Astrocyte (in vitro differentiated cells and primary cell): ENCODE results near the gene MAP2K3. TPM values are rescaled to one million over a fixed set of nuclear protein-coding genes. Genes with fewer than 3 reads are reported as not detected.

Source experiments
- DNase-seq: peaks from one replicate; pipeline ENCODE4 v3.0.0-alpha.2; 2010; ENCODE audit warnings: low read depth
- FAIRE-seq: peaks from 2 replicates; lab custom pipeline; 2011; peaks lifted over from hg19 to GRCh38; lab: Jason Lieb, UNC
- H2AFZ ChIP-seq: 2 replicates; pipeline ENCODE4 v1.6.0; 2012; ENCODE audit warnings: low read depth, low read length, inconsistent platforms
- H3K27ac ChIP-seq: 2 replicates; pipeline ENCODE4 v1.5.1; 2011; ENCODE audit warnings: low read depth, low read length, inconsistent platforms
- H3K27me3 ChIP-seq: 2 replicates; pipeline ENCODE4 v1.6.0; 2011; ENCODE audit warnings: low read length, inconsistent platforms; ENCODE audit not compliant: insufficient read depth
- H3K36me3 ChIP-seq: 2 replicates; pipeline ENCODE4 v1.5.1; 2011; ENCODE audit warnings: low read length, inconsistent platforms; ENCODE audit not compliant: insufficient read depth
- H3K4me1 ChIP-seq: 2 replicates; pipeline ENCODE4 v1.5.1; 2011; ENCODE audit warnings: low read length, inconsistent platforms; ENCODE audit not compliant: insufficient read depth
- H3K4me2 ChIP-seq: 2 replicates; pipeline ENCODE4 v1.6.0; 2012; ENCODE audit warnings: low read length, inconsistent platforms
- H3K4me3 ChIP-seq: 2 replicates; pipeline ENCODE4 v1.5.1; 2011; ENCODE audit warnings: low read depth, mild to moderate bottlenecking, low read length, inconsistent platforms; ENCODE audit not compliant: insufficient read depth
- H3K79me2 ChIP-seq: 2 replicates; pipeline ENCODE4 v1.6.0; 2012; ENCODE audit warnings: mild to moderate bottlenecking, low read length, inconsistent platforms; ENCODE audit not compliant: insufficient read depth
- H3K9ac ChIP-seq: 2 replicates; pipeline ENCODE4 v1.6.0; 2012; ENCODE audit warnings: mild to moderate bottlenecking, low read length, inconsistent platforms
- H3K9me3 ChIP-seq: 2 replicates; pipeline ENCODE4 v1.5.1; 2012; ENCODE audit warnings: low read depth, mild to moderate bottlenecking, low read length, inconsistent platforms; ENCODE audit not compliant: insufficient read depth
- H4K20me1 ChIP-seq: 2 replicates; pipeline ENCODE4 v1.6.0; 2012; ENCODE audit warnings: low read length, inconsistent platforms; ENCODE audit not compliant: insufficient read depth
- H3K27ac Mint-ChIP-seq: one replicate; pipeline ENCODE4 v1.8.0; 2021; ENCODE audit warnings: mild to moderate bottlenecking, mixed read lengths; ENCODE audit not compliant: unreplicated experiment
- H3K27me3 Mint-ChIP-seq: one replicate; pipeline ENCODE4 v1.8.0; 2021; ENCODE audit warnings: low read depth, mixed read lengths; ENCODE audit not compliant: unreplicated experiment
- H3K36me3 Mint-ChIP-seq: one replicate; pipeline ENCODE4 v1.8.0; 2021; ENCODE audit warnings: low read depth, mixed read lengths; ENCODE audit not compliant: unreplicated experiment
- H3K4me1 Mint-ChIP-seq: one replicate; pipeline ENCODE4 v1.8.0; 2021; ENCODE audit warnings: low read depth, mixed read lengths; ENCODE audit not compliant: unreplicated experiment
- H3K4me3 Mint-ChIP-seq: one replicate; pipeline ENCODE4 v1.8.0; 2021; ENCODE audit warnings: mild to moderate bottlenecking, moderate library complexity, mixed read lengths; ENCODE audit not compliant: unreplicated experiment
- H3K9me3 Mint-ChIP-seq: one replicate; pipeline ENCODE4 v1.8.0; 2021; ENCODE audit warnings: mild to moderate bottlenecking, mixed read lengths; ENCODE audit not compliant: unreplicated experiment
- EZH2 ChIP-seq: IDR thresholded peaks from 2 replicates; pipeline ENCODE4 v1.6.1; 2012; ENCODE audit warnings: mild to moderate bottlenecking, low read length, inconsistent platforms; ENCODE audit not compliant: insufficient read depth
- total RNA-seq: library from RNA; stranded (reverse); gene quantifications from 2 replicates; pipeline ENCODE4 v1.2.1, GENCODE V29; 2021
- TF ChIP-seq, protein P1 (sequence below): IDR thresholded peaks from 2 replicates; pipeline ENCODE4 v1.5.1; 2011; ENCODE audit warnings: low read depth, mild to moderate bottlenecking, inconsistent platforms, low read length, moderate library complexity; ENCODE audit not compliant: insufficient read depth

Gene MAP2K3
- total RNA-seq, 1 donor from 2014 or later, result 44.3 TPM

GRCh38 chr17:21278450-21279197 lies 5.9 kb upstream of the MAP2K3 start:
- Mint-ChIP-seq H3K9me3 (no peaks in the 10 kb centered on the region), H3K36me3 (no peaks in the 10 kb centered on the region), H3K27ac (no peak overlapping the region), H3K4me1 (peaks cover 8% of the 10 kb centered on the region), H3K4me3 (no peak overlapping the region), H3K27me3 (peaks cover 35% of the 10 kb centered on the region)
- no peak overlapping the region for H3K4me3 ChIP-seq
- H2AFZ ChIP-seq, result no peak overlapping the region
- H3K79me2 ChIP-seq, result no peaks in the 10 kb centered on the region
- H3K4me2 ChIP-seq, result no peak overlapping the region
- TF ChIP-seq, protein P1, sequence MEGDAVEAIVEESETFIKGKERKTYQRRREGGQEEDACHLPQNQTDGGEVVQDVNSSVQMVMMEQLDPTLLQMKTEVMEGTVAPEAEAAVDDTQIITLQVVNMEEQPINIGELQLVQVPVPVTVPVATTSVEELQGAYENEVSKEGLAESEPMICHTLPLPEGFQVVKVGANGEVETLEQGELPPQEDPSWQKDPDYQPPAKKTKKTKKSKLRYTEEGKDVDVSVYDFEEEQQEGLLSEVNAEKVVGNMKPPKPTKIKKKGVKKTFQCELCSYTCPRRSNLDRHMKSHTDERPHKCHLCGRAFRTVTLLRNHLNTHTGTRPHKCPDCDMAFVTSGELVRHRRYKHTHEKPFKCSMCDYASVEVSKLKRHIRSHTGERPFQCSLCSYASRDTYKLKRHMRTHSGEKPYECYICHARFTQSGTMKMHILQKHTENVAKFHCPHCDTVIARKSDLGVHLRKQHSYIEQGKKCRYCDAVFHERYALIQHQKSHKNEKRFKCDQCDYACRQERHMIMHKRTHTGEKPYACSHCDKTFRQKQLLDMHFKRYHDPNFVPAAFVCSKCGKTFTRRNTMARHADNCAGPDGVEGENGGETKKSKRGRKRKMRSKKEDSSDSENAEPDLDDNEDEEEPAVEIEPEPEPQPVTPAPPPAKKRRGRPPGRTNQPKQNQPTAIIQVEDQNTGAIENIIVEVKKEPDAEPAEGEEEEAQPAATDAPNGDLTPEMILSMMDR, result no peak
- TF ChIP-seq EZH2, result no peak
- H3K27me3 ChIP-seq, result no peaks in the 10 kb centered on the region
- FAIRE-seq (no peak), DNase-seq (no peak)
- H3K4me1 ChIP-seq, result peaks cover 28% of the 10 kb centered on the region
- no peak overlapping the region for H3K9ac ChIP-seq
- no peaks in the 10 kb centered on the region for H3K36me3 ChIP-seq
- H3K27ac ChIP-seq, result no peak overlapping the region
- no peaks in the 10 kb centered on the region for H3K9me3 ChIP-seq
- H4K20me1 ChIP-seq, result no peaks in the 10 kb centered on the region

GRCh38 chr17:21279198-21279535 lies 5.3 kb upstream of the MAP2K3 start:
- Histone ChIP-seq H3K4me1 (peaks cover 33% of the 10 kb centered on the region), H4K20me1 (no peaks in the 10 kb centered on the region), H3K9me3 (no peaks in the 10 kb centered on the region), H3K27ac (no peak overlapping the region), H3K79me2 (no peaks in the 10 kb centered on the region), H2AFZ (no peak overlapping the region), H3K36me3 (no peaks in the 10 kb centered on the region), H3K27me3 (no peaks in the 10 kb centered on the region), H3K9ac (no peak overlapping the region), H3K4me2 (no peak overlapping the region), H3K4me3 (no peak overlapping the region)
- TF ChIP-seq, protein P1, result no peak
- TF ChIP-seq EZH2, result no peak
- Mint-ChIP-seq H3K36me3 (no peaks in the 10 kb centered on the region), H3K4me3 (no peak overlapping the region), H3K27me3 (peaks cover 34% of the 10 kb centered on the region), H3K9me3 (no peaks in the 10 kb centered on the region), H3K4me1 (peaks cover 8% of the 10 kb centered on the region), H3K27ac (no peak overlapping the region)
- DNase-seq (no peak), FAIRE-seq (no peak)

- FAIRE-seq (no peak), DNase-seq (no peak)
- H3K36me3 ChIP-seq, result no peaks in the 10 kb centered on the region
- no peak for TF ChIP-seq EZH2
- TF ChIP-seq, protein P1, result no peak
- H4K20me1 ChIP-seq, result no peaks in the 10 kb centered on the region
- H3K4me1 ChIP-seq, result peaks cover 34% of the 10 kb centered on the region
- H3K27ac Mint-ChIP-seq, result no peak overlapping the region
- no peaks in the 10 kb centered on the region for H3K27me3 ChIP-seq
- no peak overlapping the region for H3K4me3 Mint-ChIP-seq
- no peaks in the 10 kb centered on the region for H3K9me3 ChIP-seq
- no peak overlapping the region for H3K4me3 ChIP-seq
- H3K27ac ChIP-seq, result no peak overlapping the region
- H3K9me3 Mint-ChIP-seq, result no peaks in the 10 kb centered on the region
- no peaks in the 10 kb centered on the region for H3K36me3 Mint-ChIP-seq
- peaks cover 34% of the 10 kb centered on the region for H3K27me3 Mint-ChIP-seq
- no peak overlapping the region for H3K9ac ChIP-seq
- no peaks in the 10 kb centered on the region for H3K79me2 ChIP-seq
- peaks cover 8% of the 10 kb centered on the region for H3K4me1 Mint-ChIP-seq
- no peak overlapping the region for H2AFZ ChIP-seq
- H3K4me2 ChIP-seq, result no peak overlapping the region
Measured at GRCh38 chr17:21279582-21279981, 4.9 kb upstream of the MAP2K3 start.
